ENCODE results near the gene KRTAP5-5. TPM values are rescaled to one million over a fixed set of nuclear protein-coding genes. Genes with fewer than 3 reads are reported as not detected.

The KRTAP5-5 gene
- total and polyA plus RNA-seq, 10 of the 15 experiments (the other 5 are each of a cell fraction or from before 2014, with no cell fraction given) = not detected

DNA sequence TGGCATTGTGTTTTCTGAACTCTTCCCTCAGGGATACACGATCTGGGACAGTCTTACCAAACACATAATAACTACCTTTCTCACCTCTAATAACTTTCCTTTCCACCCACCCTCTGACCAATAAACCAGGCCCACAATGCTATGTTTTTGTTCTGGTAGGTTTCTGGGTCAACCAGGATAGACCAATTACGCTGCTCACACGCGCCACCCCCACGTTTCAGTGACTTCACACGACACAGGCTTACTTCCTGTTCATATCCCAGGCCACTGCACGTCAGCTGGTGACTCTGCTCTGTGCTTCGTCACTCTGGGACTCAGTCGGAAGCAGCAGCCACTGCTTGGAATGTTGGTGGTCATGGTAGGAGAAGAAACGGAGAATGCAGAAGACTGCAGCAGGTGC lies 10.1 kb upstream of the KRTAP5-5 start (continued):
- TF ChIP-seq RAD21 (IDR thresholded peaks at IDR 0.05; ENCODE audit: insufficient read depth, low read depth, low read length) (no peak), NRF1 (conservative IDR thresholded peaks at IDR 0.05; ENCODE audit: low read depth, low read length) (no peak), RFX5 (IDR thresholded peaks at IDR 0.05; ENCODE audit: low read depth, low read length) (no peak), CHD4 (IDR thresholded peaks at IDR 0.05) (no peak), CBX3 (IDR thresholded peaks at IDR 0.05; ENCODE audit: borderline replicate concordance, low read depth) (no peak), MYB (IDR thresholded peaks at IDR 0.05; ENCODE audit: borderline replicate concordance, low read depth, low read length) (no peak)
- TF ChIP-seq, protein P1, sequence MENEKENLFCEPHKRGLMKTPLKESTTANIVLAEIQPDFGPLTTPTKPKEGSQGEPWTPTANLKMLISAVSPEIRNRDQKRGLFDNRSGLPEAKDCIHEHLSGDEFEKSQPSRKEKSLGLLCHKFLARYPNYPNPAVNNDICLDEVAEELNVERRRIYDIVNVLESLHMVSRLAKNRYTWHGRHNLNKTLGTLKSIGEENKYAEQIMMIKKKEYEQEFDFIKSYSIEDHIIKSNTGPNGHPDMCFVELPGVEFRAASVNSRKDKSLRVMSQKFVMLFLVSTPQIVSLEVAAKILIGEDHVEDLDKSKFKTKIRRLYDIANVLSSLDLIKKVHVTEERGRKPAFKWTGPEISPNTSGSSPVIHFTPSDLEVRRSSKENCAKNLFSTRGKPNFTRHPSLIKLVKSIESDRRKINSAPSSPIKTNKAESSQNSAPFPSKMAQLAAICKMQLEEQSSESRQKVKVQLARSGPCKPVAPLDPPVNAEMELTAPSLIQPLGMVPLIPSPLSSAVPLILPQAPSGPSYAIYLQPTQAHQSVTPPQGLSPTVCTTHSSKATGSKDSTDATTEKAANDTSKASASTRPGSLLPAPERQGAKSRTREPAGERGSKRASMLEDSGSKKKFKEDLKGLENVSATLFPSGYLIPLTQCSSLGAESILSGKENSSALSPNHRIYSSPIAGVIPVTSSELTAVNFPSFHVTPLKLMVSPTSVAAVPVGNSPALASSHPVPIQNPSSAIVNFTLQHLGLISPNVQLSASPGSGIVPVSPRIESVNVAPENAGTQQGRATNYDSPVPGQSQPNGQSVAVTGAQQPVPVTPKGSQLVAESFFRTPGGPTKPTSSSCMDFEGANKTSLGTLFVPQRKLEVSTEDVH (IDR thresholded peaks at IDR 0.05; ENCODE audit: low read depth, partially characterized antibody) = no peak

DNA sequence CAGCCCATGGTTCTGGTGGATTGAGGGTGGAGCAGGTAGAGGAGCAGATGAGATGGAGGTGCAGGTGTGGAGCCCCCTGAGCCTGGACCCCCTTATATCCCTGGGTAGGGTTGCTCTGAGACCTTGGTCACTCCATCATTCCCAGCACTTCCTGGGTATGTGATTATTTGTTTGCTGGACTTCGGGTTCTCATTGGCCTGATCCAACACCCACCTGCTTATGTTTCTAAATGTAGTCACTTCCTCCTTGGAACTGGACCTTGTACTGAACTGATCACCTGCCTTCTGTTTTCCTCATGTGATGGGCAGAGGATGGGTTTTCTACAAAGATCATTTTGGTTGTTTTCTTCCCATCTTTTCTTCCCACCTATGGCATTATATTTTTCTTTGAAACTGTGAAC lies 7.5 kb upstream of the KRTAP5-5 start, which contains the start of gene KRTAP5-4:
Gene KRTAP5-4 (minus strand): TSS at position 53 of the 400 bp plus-strand sequence. CDS start 45 bp downstream, at position 8.
- no peak within 1 kb of the TSS for H2AFZ ChIP-seq (ENCODE audit: control insufficient read depth, low read depth, low read length)
- POLR2A ChIA-PET = no interaction called here
- intact Hi-C loops (cut with micrococcal nuclease; ENCODE audit: unreplicated experiment) = no loop called here
- RAD21 ChIA-PET (ENCODE audit: unreplicated experiment) = no interaction called here
- in situ Hi-C loops (cut with MboI) = no loop called here
- DNase-seq (ENCODE audit: low read depth, low spot score) = no peak
- BruUV-seq (replicated peaks) = no TSS peak
- no peak for FAIRE-seq
- CTCF ChIA-PET = interaction anchor here (1.2 kb wide), 1 partner anchor 18 kb away, joined by 4 read pairs; no protein-coding TSS in a partner anchor
- no peak within 1 kb of the TSS for H3K4me3 ChIP-seq
- no peaks in the 10 kb centered on the region for H3K9me3 ChIP-seq (replicated peaks; ENCODE audit: control insufficient read depth, insufficient read depth, low read length)
- no peaks in the 10 kb centered on the region for H4K20me1 ChIP-seq (ENCODE audit: control insufficient read depth, insufficient read depth)
- SMC1A ChIA-PET (ENCODE audit: uncharacterized antibody, unreplicated experiment) = interaction anchor here (1.7 kb wide), 1 partner anchor 27 kb away, joined by 4 read pairs; no protein-coding TSS in a partner anchor
- H3K27ac ChIP-seq (ENCODE audit: control insufficient read depth, insufficient read depth) = no peak within 1 kb of the TSS
- no peaks in the 10 kb centered on the region for H3K36me3 ChIP-seq (ENCODE audit: control insufficient read depth in 2 of 2, insufficient read depth in 2 of 2, low read length in 1 of 2)
- H3K9ac ChIP-seq (ENCODE audit: control insufficient read depth, insufficient read depth, low read length) = no peak within 1 kb of the TSS
- peaks cover 0 to 3% of the 10 kb centered on the region in 2 experiments; a peak in 2 of 4 replicates for H3K27me3 ChIP-seq (replicated peaks in 1 of 2; ENCODE audit: control insufficient read depth in 2 of 2, insufficient read depth in 2 of 2, low read length in 1 of 2)
- ATAC-seq = no peak
- no peaks in the 10 kb centered on the region for H3K4me1 ChIP-seq (ENCODE audit: control insufficient read depth, insufficient read depth, low read length)
- 0% methylated on average over 1 of the region's 1 CpG for WGBS (ENCODE audit: insufficient coverage, insufficient replicate concordance, low lambda C conversion rate, missing lambda C conversion rate)
- H3K79me2 ChIP-seq (ENCODE audit: control insufficient read depth, insufficient read depth, low read length) = no peaks in the 10 kb centered on the region
- no peak within 1 kb of the TSS for H3K4me2 ChIP-seq (ENCODE audit: control insufficient read depth, insufficient read depth)
- TF ChIP-seq, protein P2, sequence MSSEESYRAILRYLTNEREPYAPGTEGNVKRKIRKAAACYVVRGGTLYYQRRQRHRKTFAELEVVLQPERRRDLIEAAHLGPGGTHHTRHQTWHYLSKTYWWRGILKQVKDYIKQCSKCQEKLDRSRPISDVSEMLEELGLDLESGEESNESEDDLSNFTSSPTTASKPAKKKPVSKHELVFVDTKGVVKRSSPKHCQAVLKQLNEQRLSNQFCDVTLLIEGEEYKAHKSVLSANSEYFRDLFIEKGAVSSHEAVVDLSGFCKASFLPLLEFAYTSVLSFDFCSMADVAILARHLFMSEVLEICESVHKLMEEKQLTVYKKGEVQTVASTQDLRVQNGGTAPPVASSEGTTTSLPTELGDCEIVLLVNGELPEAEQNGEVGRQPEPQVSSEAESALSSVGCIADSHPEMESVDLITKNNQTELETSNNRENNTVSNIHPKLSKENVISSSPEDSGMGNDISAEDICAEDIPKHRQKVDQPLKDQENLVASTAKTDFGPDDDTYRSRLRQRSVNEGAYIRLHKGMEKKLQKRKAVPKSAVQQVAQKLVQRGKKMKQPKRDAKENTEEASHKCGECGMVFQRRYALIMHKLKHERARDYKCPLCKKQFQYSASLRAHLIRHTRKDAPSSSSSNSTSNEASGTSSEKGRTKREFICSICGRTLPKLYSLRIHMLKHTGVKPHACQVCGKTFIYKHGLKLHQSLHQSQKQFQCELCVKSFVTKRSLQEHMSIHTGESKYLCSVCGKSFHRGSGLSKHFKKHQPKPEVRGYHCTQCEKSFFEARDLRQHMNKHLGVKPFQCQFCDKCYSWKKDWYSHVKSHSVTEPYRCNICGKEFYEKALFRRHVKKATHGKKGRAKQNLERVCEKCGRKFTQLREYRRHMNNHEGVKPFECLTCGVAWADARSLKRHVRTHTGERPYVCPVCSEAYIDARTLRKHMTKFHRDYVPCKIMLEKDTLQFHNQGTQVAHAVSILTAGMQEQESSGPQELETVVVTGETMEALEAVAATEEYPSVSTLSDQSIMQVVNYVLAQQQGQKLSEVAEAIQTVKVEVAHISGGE (CRISPR knock-in tag; IDR thresholded peaks at IDR 0.05) = no peak
- no peak for TF ChIP-seq POLR2AphosphoS5 (IDR thresholded peaks at IDR 0.05; ENCODE audit: low read length)
- TF ChIP-seq PAX5 (IDR thresholded peaks at IDR 0.05; ENCODE audit: borderline replicate concordance, low read depth, low read length) = no peak
- TF ChIP-seq, protein P3, sequence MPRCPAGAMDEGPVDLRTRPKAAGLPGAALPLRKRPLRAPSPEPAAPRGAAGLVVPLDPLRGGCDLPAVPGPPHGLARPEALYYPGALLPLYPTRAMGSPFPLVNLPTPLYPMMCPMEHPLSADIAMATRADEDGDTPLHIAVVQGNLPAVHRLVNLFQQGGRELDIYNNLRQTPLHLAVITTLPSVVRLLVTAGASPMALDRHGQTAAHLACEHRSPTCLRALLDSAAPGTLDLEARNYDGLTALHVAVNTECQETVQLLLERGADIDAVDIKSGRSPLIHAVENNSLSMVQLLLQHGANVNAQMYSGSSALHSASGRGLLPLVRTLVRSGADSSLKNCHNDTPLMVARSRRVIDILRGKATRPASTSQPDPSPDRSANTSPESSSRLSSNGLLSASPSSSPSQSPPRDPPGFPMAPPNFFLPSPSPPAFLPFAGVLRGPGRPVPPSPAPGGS (IDR thresholded peaks at IDR 0.05; ENCODE audit: borderline replicate concordance, insufficient read depth, low read depth, low read length, poor library complexity, severe bottlenecking) = no peak
- no peak for TF ChIP-seq RFX5 (IDR thresholded peaks at IDR 0.05; ENCODE audit: low read depth, low read length)
- TF ChIP-seq, protein P4, sequence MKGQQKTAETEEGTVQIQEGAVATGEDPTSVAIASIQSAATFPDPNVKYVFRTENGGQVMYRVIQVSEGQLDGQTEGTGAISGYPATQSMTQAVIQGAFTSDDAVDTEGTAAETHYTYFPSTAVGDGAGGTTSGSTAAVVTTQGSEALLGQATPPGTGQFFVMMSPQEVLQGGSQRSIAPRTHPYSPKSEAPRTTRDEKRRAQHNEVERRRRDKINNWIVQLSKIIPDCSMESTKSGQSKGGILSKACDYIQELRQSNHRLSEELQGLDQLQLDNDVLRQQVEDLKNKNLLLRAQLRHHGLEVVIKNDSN (IDR thresholded peaks at IDR 0.05; ENCODE audit: borderline replicate concordance, extremely low read length, insufficient read depth, low read depth, low read length) = no peak
- TF ChIP-seq, protein P5, sequence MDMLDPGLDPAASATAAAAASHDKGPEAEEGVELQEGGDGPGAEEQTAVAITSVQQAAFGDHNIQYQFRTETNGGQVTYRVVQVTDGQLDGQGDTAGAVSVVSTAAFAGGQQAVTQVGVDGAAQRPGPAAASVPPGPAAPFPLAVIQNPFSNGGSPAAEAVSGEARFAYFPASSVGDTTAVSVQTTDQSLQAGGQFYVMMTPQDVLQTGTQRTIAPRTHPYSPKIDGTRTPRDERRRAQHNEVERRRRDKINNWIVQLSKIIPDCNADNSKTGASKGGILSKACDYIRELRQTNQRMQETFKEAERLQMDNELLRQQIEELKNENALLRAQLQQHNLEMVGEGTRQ (IDR thresholded peaks at IDR 0.05; ENCODE audit: borderline replicate concordance, low read depth, low read length) = no peak
